PC-9 (cell line): ENCODE data around the gene FAM237A. TPM values are rescaled to one million over a fixed set of nuclear protein-coding genes. Genes with fewer than 3 reads are reported as not detected.

Source experiments
- BruUV-seq: library from RNA; stranded (reverse); fragments of 400-500 nt; replicated peaks from 2 replicates; lab custom pipeline; 2021; lab: Mats Ljungman, UMichigan
- CTCF ChIA-PET: fragments of 300-600 bp; sonication (Branson Sonifier 250); formaldehyde crosslinking; loops from one replicate; lab custom pipeline; 2022; ENCODE audit warnings: antibody characterized with exemption; lab: Charles Lee
- POLR2A ChIA-PET: fragments of 300-600 bp; sonication (Branson Sonifier 250); formaldehyde crosslinking; loops from one replicate; lab custom pipeline; 2022; ENCODE audit warnings: antibody characterized with exemption; ENCODE audit not compliant: unreplicated experiment; lab: Charles Lee
- DNase-seq, 2 experiments: peaks; one replicate each; pipeline versions ENCODE4 v3.0.0 to v3.0.0-alpha.2; 2015 to 2022; ENCODE audit warnings: mixed read lengths in 1 of 2
- H2AFZ ChIP-seq: fragments of 200-600 bp; sonication (generic); 2 replicates; pipeline ENCODE4 v1.8.1; 2017; ENCODE audit warnings: antibody characterized with exemption
- H3F3A ChIP-seq: fragments of 200-600 bp; sonication (generic); 2 replicates; pipeline ENCODE4 v1.8.1; 2017; ENCODE audit warnings: antibody characterized with exemption, mild to moderate bottlenecking, low read depth; ENCODE audit not compliant: insufficient read depth
- H3K27ac ChIP-seq: fragments of 200-600 bp; sonication (generic); 2 replicates; pipeline ENCODE4 v1.6.1; 2016; ENCODE audit warnings: mixed run types
- H3K27me3 ChIP-seq: fragments of 200-600 bp; sonication (generic); 2 replicates; pipeline ENCODE4 v1.6.1; 2016; ENCODE audit warnings: low read depth, mixed run types; ENCODE audit not compliant: insufficient read depth
- H3K36me3 ChIP-seq: fragments of 200-600 bp; sonication (generic); 2 replicates; pipeline ENCODE4 v1.6.1; 2016; ENCODE audit warnings: low read depth, mixed run types
- H3K4me1 ChIP-seq: fragments of 200-600 bp; sonication (generic); replicated peaks from 2 replicates; pipeline ENCODE4 v1.6.1; 2016; ENCODE audit warnings: mixed run types; ENCODE audit not compliant: insufficient read depth
- H3K4me2 ChIP-seq: fragments of 200-600 bp; sonication (generic); 2 replicates; pipeline ENCODE4 v1.6.1; 2017; ENCODE audit warnings: mixed run types
- H3K4me3 ChIP-seq: fragments of 200-600 bp; sonication (generic); 2 replicates; pipeline ENCODE4 v1.6.1; 2016; ENCODE audit warnings: mixed run types
- H3K79me2 ChIP-seq: fragments of 200-600 bp; sonication (generic); 2 replicates; pipeline ENCODE4 v1.6.1; 2017; ENCODE audit warnings: low read depth, mixed run types
- H3K9me2 ChIP-seq: fragments of 200-600 bp; sonication (generic); 2 replicates; pipeline ENCODE4 v1.8.1; 2017; ENCODE audit warnings: mild to moderate bottlenecking; ENCODE audit not compliant: insufficient read depth
- H3K9me3 ChIP-seq: fragments of 200-600 bp; sonication (generic); 2 replicates; pipeline ENCODE4 v1.8.1; 2016; ENCODE audit warnings: low read depth; ENCODE audit not compliant: insufficient read depth
- H4K20me1 ChIP-seq: fragments of 200-600 bp; sonication (generic); 2 replicates; pipeline ENCODE4 v1.8.1; 2017; ENCODE audit not compliant: insufficient read depth
- EZH2 ChIP-seq: fragments of 200-600 bp; sonication (generic); IDR thresholded peaks from 2 replicates; pipeline ENCODE4 v1.8.0; 2017; ENCODE audit warnings: antibody characterized with exemption, low read depth
- intact Hi-C: fragments of 100-400 bp; cut with micrococcal nuclease; formaldehyde crosslinking; loops from one replicate; pipeline ENCODE4 v1.10.0; 2022; ENCODE audit not compliant: unreplicated experiment
- total RNA-seq: library from RNA; stranded (reverse); gene quantifications from 2 replicates; pipeline ENCODE4 v1.2.3, GENCODE V29; 2021
- TF ChIP-seq, protein P1 (sequence below): fragments of 200-600 bp; sonication (generic); conservative IDR thresholded peaks from 2 replicates; pipeline ENCODE4 v1.6.1; 2017; ENCODE audit warnings: mixed run types, antibody characterized with exemption, mild to moderate bottlenecking, moderate library complexity

Gene FAM237A
- total RNA-seq, 1 experiment from 2014 or later, result not detected

DNA sequence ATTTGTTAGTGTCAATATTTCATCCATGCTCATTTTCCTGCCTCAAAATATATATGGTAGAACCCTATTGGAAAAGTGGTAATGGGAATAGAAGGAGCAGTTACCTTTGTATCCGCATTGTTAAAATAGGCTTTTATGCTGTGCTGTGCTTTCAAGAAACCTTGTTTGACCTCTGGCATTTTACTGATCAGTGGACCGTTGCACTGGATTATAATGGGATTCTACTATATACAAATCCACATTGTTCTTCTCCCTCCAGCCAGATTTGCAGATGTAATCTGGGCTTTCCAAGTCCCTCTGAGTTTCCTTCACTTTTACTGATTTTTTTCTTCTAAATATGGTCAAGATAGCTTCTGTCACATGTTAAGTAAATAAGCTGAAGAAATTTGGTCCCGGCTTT lies 23.3 kb upstream of the FAM237A start:
- H4K20me1 ChIP-seq, result no peaks in the 10 kb centered on the region
- ChIA-PET POLR2A (no interaction called here), CTCF (no interaction called here)
- H3K4me3 ChIP-seq, result no peak overlapping the region
- TF ChIP-seq, protein P1, sequence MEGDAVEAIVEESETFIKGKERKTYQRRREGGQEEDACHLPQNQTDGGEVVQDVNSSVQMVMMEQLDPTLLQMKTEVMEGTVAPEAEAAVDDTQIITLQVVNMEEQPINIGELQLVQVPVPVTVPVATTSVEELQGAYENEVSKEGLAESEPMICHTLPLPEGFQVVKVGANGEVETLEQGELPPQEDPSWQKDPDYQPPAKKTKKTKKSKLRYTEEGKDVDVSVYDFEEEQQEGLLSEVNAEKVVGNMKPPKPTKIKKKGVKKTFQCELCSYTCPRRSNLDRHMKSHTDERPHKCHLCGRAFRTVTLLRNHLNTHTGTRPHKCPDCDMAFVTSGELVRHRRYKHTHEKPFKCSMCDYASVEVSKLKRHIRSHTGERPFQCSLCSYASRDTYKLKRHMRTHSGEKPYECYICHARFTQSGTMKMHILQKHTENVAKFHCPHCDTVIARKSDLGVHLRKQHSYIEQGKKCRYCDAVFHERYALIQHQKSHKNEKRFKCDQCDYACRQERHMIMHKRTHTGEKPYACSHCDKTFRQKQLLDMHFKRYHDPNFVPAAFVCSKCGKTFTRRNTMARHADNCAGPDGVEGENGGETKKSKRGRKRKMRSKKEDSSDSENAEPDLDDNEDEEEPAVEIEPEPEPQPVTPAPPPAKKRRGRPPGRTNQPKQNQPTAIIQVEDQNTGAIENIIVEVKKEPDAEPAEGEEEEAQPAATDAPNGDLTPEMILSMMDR, result no peak
- TF ChIP-seq EZH2, result no peak
- peaks cover 6% of the 10 kb centered on the region; the same call in 1 of the 2 replicates for H3F3A ChIP-seq
- intact Hi-C loops, result no loop called here
- DNase-seq, result no peak
- H3K4me1 ChIP-seq, result no peaks in the 10 kb centered on the region; the same call in 1 of the 2 replicates
- no peaks in the 10 kb centered on the region for H3K36me3 ChIP-seq
- no peaks in the 10 kb centered on the region for H3K9me2 ChIP-seq
- no peak overlapping the region for H3K27ac ChIP-seq
- no peaks in the 10 kb centered on the region for H3K27me3 ChIP-seq
- H3K79me2 ChIP-seq, result no peaks in the 10 kb centered on the region
- no peak overlapping the region for H3K4me2 ChIP-seq
- no peak overlapping the region for H2AFZ ChIP-seq
- BruUV-seq, result no TSS peak
- H3K9me3 ChIP-seq, result no peaks in the 10 kb centered on the region

GRCh38 chr2:206626108-206626507 lies 16.2 kb upstream of the FAM237A start:
- H3K36me3 ChIP-seq, result no peaks in the 10 kb centered on the region
- TF ChIP-seq, protein P1, result no peak
- no peak for TF ChIP-seq EZH2
- H3K4me1 ChIP-seq, result no peaks in the 10 kb centered on the region
- H2AFZ ChIP-seq, result no peak overlapping the region
- no peaks in the 10 kb centered on the region for H3F3A ChIP-seq
- no peaks in the 10 kb centered on the region for H4K20me1 ChIP-seq
- no peak overlapping the region for H3K27ac ChIP-seq
- H3K9me2 ChIP-seq, result no peaks in the 10 kb centered on the region
- intact Hi-C loops, result no loop called here
- H3K79me2 ChIP-seq, result no peaks in the 10 kb centered on the region
- ChIA-PET POLR2A (no interaction called here), CTCF (no interaction called here)
- no TSS peak for BruUV-seq
- no peaks in the 10 kb centered on the region for H3K27me3 ChIP-seq
- no peak overlapping the region for H3K4me2 ChIP-seq
- H3K9me3 ChIP-seq, result no peaks in the 10 kb centered on the region
- no peak overlapping the region for H3K4me3 ChIP-seq
- DNase-seq, result no peak

- Histone ChIP-seq H3K9me2 (no peaks in the 10 kb centered on the region), H3K79me2 (no peaks in the 10 kb centered on the region), H3K27me3 (no peaks in the 10 kb centered on the region), H2AFZ (no peak overlapping the region), H3K4me2 (no peak overlapping the region), H3K4me3 (no peak overlapping the region), H3K4me1 (no peaks in the 10 kb centered on the region), H3F3A (no peaks in the 10 kb centered on the region), H3K36me3 (no peaks in the 10 kb centered on the region), H3K9me3 (no peaks in the 10 kb centered on the region), H3K27ac (no peak overlapping the region), H4K20me1 (no peaks in the 10 kb centered on the region)
- POLR2A ChIA-PET, result no interaction called here
- no peak for TF ChIP-seq EZH2
- TF ChIP-seq, protein P1, result no peak
- DNase-seq, result no peak
- no TSS peak for BruUV-seq
- intact Hi-C loops, result no loop called here
- CTCF ChIA-PET, result interaction anchor here (0.5 kb wide), 1 partner anchor 39 kb away, joined by 9 read pairs; no protein-coding TSS in a partner anchor
Observed at GRCh38 chr2:206627632-206628031, 14.7 kb upstream of the FAM237A start.
